Skeletal muscle satellite cell (primary cell): Measurements from ENCODE around the gene C1orf53.

Experiments used
- H3K27me3 ChIP-seq: 2 replicates; pipeline ENCODE4 v1.7.0; 2013; ENCODE audit warnings: low read length; ENCODE audit not compliant: control insufficient read depth, insufficient read depth
- H3K36me3 ChIP-seq: 2 replicates; pipeline ENCODE4 v1.7.0; 2013; ENCODE audit warnings: mild to moderate bottlenecking, control low read depth, low read length; ENCODE audit not compliant: insufficient read depth
- H3K4me1 ChIP-seq: 2 replicates; pipeline ENCODE4 v1.7.0; 2013; ENCODE audit warnings: low read length; ENCODE audit not compliant: control insufficient read depth, insufficient read depth
- H3K4me2 ChIP-seq: 2 replicates; pipeline ENCODE4 v1.7.0; 2013; ENCODE audit warnings: mild to moderate bottlenecking, low read length
- H3K4me3 ChIP-seq: 2 replicates; pipeline ENCODE4 v1.7.0; 2013; ENCODE audit warnings: low read length
- H3K9ac ChIP-seq: 2 replicates; pipeline ENCODE4 v1.7.0; 2013; ENCODE audit warnings: mild to moderate bottlenecking, low read depth, low read length, moderate library complexity
- H3K9me3 ChIP-seq: replicated peaks from 2 replicates; pipeline ENCODE4 v1.7.0; 2013; ENCODE audit warnings: mild to moderate bottlenecking, control low read depth, low read length

C1orf53 gene

GRCh38 chr1:197908716-197909220 is 6.3 kb downstream of the C1orf53 start:
- H3K4me2 ChIP-seq, result peak overlapping the region; percentile 26
- H3K27me3 ChIP-seq, result peaks cover 71% of the 10 kb centered on the region
- H3K36me3 ChIP-seq, result no peaks in the 10 kb centered on the region
- H3K4me3 ChIP-seq, result no peak overlapping the region
- H3K9me3 ChIP-seq, result no peaks in the 10 kb centered on the region
- no peak overlapping the region for H3K9ac ChIP-seq
- H3K4me1 ChIP-seq, result peaks cover 30% of the 10 kb centered on the region

GRCh38 chr1:197909384-197909783 is 7.0 kb downstream of the C1orf53 start:
- Histone ChIP-seq H3K9ac (no peak overlapping the region), H3K4me1 (peaks cover 30% of the 10 kb centered on the region), H3K27me3 (peaks cover 77% of the 10 kb centered on the region), H3K4me2 (peak overlapping the region; percentile 26), H3K9me3 (no peaks in the 10 kb centered on the region), H3K36me3 (no peaks in the 10 kb centered on the region), H3K4me3 (no peak overlapping the region)

- Histone ChIP-seq H3K4me2 (peak overlapping the region; percentile 42), H3K9me3 (no peaks in the 10 kb centered on the region), H3K27me3 (peaks cover 87% of the 10 kb centered on the region), H3K4me3 (peak overlapping the region; percentile 2), H3K9ac (no peak overlapping the region), H3K4me1 (peaks cover 30% of the 10 kb centered on the region), H3K36me3 (no peaks in the 10 kb centered on the region)
Observed at GRCh38 chr1:197910120-197910991, 7.9 kb downstream of the C1orf53 start.

GRCh38 chr1:197911111-197911856 is 8.9 kb downstream of the C1orf53 start:
- Histone ChIP-seq H3K4me1 (peaks cover 33% of the 10 kb centered on the region), H3K9ac (no peak overlapping the region)

GRCh38 chr1:197911857-197912696 is 9.6 kb downstream of the C1orf53 start:
- H3K36me3 ChIP-seq, result no peaks in the 10 kb centered on the region
- H3K9me3 ChIP-seq, result no peaks in the 10 kb centered on the region
- H3K4me2 ChIP-seq, result peak overlapping the region; percentile 64
- peak overlapping the region; percentile 43 for H3K4me3 ChIP-seq
- H3K4me1 ChIP-seq, result peaks cover 41% of the 10 kb centered on the region
- H3K9ac ChIP-seq, result no peak overlapping the region
- H3K27me3 ChIP-seq, result peaks cover 97% of the 10 kb centered on the region

More at GRCh38 chr1:197911111-197911856, 8.9 kb downstream of the C1orf53 start:
- no peaks in the 10 kb centered on the region for H3K36me3 ChIP-seq
- H3K9me3 ChIP-seq, result no peaks in the 10 kb centered on the region
- H3K4me3 ChIP-seq, result peak overlapping the region; percentile 20
- peak overlapping the region; percentile 64 for H3K4me2 ChIP-seq
- H3K27me3 ChIP-seq, result peaks cover 93% of the 10 kb centered on the region

- Histone ChIP-seq H3K9ac (no peak overlapping the region), H3K4me1 (peaks cover 49% of the 10 kb centered on the region), H3K4me2 (peak overlapping the region; percentile 64), H3K27me3 (peaks cover 99% of the 10 kb centered on the region), H3K36me3 (no peaks in the 10 kb centered on the region), H3K9me3 (no peaks in the 10 kb centered on the region), H3K4me3 (peak overlapping the region; percentile 43)
Observed at GRCh38 chr1:197912739-197913494, 10.5 kb downstream of the C1orf53 start.

- no peak overlapping the region for H3K4me3 ChIP-seq
- H3K4me2 ChIP-seq, result peak overlapping the region; percentile 64
- no peak overlapping the region for H3K9ac ChIP-seq
- peaks cover 99% of the 10 kb centered on the region for H3K27me3 ChIP-seq
- no peaks in the 10 kb centered on the region for H3K9me3 ChIP-seq
- peaks cover 55% of the 10 kb centered on the region for H3K4me1 ChIP-seq
- no peaks in the 10 kb centered on the region for H3K36me3 ChIP-seq
Observed at GRCh38 chr1:197913495-197914276, 11.3 kb downstream of the C1orf53 start.

GRCh38 chr1:197914510-197914909 is 12.1 kb downstream of the C1orf53 start:
- Histone ChIP-seq H3K4me3 (no peak overlapping the region), H3K9ac (no peak overlapping the region), H3K36me3 (no peaks in the 10 kb centered on the region), H3K4me1 (peaks cover 53% of the 10 kb centered on the region), H3K9me3 (no peaks in the 10 kb centered on the region), H3K27me3 (peaks cover 99% of the 10 kb centered on the region), H3K4me2 (no peak overlapping the region)

GRCh38 chr1:197915260-197915861 is 12.9 kb downstream of the C1orf53 start:
- Histone ChIP-seq H3K9ac (no peak overlapping the region), H3K36me3 (no peaks in the 10 kb centered on the region), H3K4me1 (peaks cover 52% of the 10 kb centered on the region), H3K4me2 (peak overlapping the region; percentile 76), H3K9me3 (no peaks in the 10 kb centered on the region), H3K4me3 (peak overlapping the region; percentile 66), H3K27me3 (peaks cover 99% of the 10 kb centered on the region)
